Peyer's patch (tissue), 4 donors: ENCODE measurements around the gene MTA3. TPM values are rescaled to one million over a fixed set of nuclear protein-coding genes. Genes with fewer than 3 reads are reported as not detected.

Source experiments
- DNase-seq, 3 donors: peaks; one replicate each; pipeline ENCODE4 v3.0.0-alpha.2; 2017 to 2019
- H3K27ac ChIP-seq, 4 donors: fragments of 200-600 bp; sonication (generic); one replicate each; pipeline ENCODE4 v1.5.1; 2016 to 2019
- H3K27me3 ChIP-seq, 2 donors: fragments of 200-600 bp; sonication (generic); one replicate each; pipeline ENCODE4 v1.5.1; 2019
- H3K36me3 ChIP-seq, 3 donors: fragments of 200-600 bp; sonication (generic); one replicate each; pipeline ENCODE4 v1.5.1; 2016 to 2019
- H3K4me1 ChIP-seq, 4 donors: fragments of 200-600 bp; sonication (generic); one replicate each; pipeline ENCODE4 v1.5.1; 2016 to 2019
- H3K4me3 ChIP-seq, 4 donors: fragments of 200-600 bp; sonication (generic); 1 replicate in 3 of 4; 2 replicates in 1 of 4; pipeline ENCODE4 v1.5.1; 2016 to 2019; ENCODE audit warnings: mild to moderate bottlenecking in 1 of 4
- H3K9me3 ChIP-seq, 4 donors: fragments of 200-600 bp; sonication (generic); one replicate each; pipeline ENCODE4 v1.5.1; 2016 to 2019; ENCODE audit warnings: mild to moderate bottlenecking in 1 of 4
- POLR2A ChIP-seq, 2 donors: fragments of 450-650 bp; IDR thresholded peaks; one replicate each; pipeline ENCODE4 v1.5.1; 2017; ENCODE audit warnings: antibody characterized with exemption in 2 of 2, mild to moderate bottlenecking in 2 of 2, moderate library complexity in 2 of 2
- total RNA-seq, 4 donors: library from RNA; depleted of rRNA; stranded (reverse); fragments of >200 nt; gene quantifications; one replicate each; pipeline ENCODE4 v1.1.0, GENCODE V29; 2016
- TF ChIP-seq, protein P1 (sequence below), 6 experiments: fragments of 450-650 bp in 4 of 6; fragments of 200-600 bp in 2 of 6; sonication (generic) in 1 of 6; IDR thresholded peaks; one replicate each; pipeline ENCODE4 v1.5.1; 2017 to 2019; ENCODE audit warnings: antibody characterized with exemption in 6 of 6, mild to moderate bottlenecking in 3 of 6, moderate library complexity in 1 of 6

The MTA3 gene
- total RNA-seq, 4 donors from 2014 or later, result 20.0 to 87.5 (median 34.2) TPM

DNA sequence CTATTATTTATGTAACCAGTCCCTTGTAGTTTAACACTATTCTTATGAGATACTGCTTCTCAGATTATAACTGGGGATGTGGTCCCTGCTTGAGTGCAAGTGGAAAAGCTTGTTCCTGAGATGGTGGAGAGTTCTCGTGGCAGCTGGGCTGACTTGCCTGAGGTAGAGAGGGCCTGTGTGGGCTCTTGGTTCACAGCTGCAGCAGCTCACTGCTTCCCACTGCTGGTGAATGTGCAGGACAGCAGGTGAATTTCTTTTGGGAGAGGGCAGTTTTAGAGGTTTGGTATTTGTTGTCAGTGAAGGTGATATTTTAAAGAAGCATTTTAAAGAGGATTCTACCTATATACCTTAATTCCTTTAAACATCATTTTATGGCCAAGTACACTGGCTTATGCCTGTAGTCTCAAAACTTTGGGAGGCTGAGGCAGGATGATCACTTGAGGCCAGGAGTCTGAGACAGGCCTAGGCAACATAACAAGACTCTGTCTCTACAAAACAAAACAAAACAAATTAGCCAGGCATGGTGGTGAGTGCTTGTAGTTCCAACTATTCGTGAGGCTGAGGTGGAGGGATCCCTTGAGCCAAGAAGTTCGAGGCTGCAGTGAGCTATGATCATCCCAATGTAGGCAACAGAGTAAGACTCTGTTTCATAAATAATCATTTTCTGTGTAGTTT, 94.8 kb downstream of the MTA3 start:
- no peak for TF ChIP-seq POLR2A (IDR thresholded peaks at IDR 0.05)
- TF ChIP-seq, protein P1, sequence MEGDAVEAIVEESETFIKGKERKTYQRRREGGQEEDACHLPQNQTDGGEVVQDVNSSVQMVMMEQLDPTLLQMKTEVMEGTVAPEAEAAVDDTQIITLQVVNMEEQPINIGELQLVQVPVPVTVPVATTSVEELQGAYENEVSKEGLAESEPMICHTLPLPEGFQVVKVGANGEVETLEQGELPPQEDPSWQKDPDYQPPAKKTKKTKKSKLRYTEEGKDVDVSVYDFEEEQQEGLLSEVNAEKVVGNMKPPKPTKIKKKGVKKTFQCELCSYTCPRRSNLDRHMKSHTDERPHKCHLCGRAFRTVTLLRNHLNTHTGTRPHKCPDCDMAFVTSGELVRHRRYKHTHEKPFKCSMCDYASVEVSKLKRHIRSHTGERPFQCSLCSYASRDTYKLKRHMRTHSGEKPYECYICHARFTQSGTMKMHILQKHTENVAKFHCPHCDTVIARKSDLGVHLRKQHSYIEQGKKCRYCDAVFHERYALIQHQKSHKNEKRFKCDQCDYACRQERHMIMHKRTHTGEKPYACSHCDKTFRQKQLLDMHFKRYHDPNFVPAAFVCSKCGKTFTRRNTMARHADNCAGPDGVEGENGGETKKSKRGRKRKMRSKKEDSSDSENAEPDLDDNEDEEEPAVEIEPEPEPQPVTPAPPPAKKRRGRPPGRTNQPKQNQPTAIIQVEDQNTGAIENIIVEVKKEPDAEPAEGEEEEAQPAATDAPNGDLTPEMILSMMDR (IDR thresholded peaks at IDR 0.05), result peak; percentile 80 to 96 (median 94)
- peaks cover 0 to 10% (median 0%) of the 10 kb centered on the region in 3 donors for H3K36me3 ChIP-seq
- peak; percentile 55 to 75 (median 56) for DNase-seq
- H3K27me3 ChIP-seq, result no peaks in the 10 kb centered on the region
- no peak overlapping the region for H3K4me3 ChIP-seq
- no peaks in the 10 kb centered on the region for H3K4me1 ChIP-seq
- no peaks in the 10 kb centered on the region for H3K9me3 ChIP-seq
- H3K27ac ChIP-seq, result no peak overlapping the region

DNA sequence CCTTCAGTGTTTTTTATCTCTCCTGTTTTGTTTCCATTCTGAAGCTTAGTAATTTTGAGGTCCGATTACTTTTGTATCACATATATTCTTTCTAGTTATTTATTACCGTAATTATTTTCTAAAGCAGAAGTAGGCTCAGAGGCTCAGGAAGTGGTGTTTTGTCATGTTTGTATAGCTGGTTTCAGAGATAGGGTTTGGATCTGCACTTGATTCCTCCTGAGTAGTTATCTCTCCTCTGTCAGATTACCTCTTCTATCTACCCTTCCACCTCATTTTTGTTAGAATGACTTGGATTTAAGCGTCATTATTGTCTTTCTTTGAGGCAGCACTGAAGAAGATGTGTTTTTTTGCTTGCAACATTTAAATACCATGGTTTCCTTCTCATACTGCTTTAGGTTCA, 95.4 kb downstream of the MTA3 start:
- H3K36me3 ChIP-seq, result peaks cover 0 to 10% (median 0%) of the 10 kb centered on the region in 3 donors
- no peak overlapping the region for H3K4me3 ChIP-seq
- TF ChIP-seq, protein P1 (IDR thresholded peaks at IDR 0.05), result no peak
- no peak for TF ChIP-seq POLR2A (IDR thresholded peaks at IDR 0.05)
- no peak for DNase-seq
- H3K4me1 ChIP-seq, result no peaks in the 10 kb centered on the region
- H3K27ac ChIP-seq, result no peak overlapping the region
- no peaks in the 10 kb centered on the region for H3K9me3 ChIP-seq
- no peaks in the 10 kb centered on the region for H3K27me3 ChIP-seq

DNA sequence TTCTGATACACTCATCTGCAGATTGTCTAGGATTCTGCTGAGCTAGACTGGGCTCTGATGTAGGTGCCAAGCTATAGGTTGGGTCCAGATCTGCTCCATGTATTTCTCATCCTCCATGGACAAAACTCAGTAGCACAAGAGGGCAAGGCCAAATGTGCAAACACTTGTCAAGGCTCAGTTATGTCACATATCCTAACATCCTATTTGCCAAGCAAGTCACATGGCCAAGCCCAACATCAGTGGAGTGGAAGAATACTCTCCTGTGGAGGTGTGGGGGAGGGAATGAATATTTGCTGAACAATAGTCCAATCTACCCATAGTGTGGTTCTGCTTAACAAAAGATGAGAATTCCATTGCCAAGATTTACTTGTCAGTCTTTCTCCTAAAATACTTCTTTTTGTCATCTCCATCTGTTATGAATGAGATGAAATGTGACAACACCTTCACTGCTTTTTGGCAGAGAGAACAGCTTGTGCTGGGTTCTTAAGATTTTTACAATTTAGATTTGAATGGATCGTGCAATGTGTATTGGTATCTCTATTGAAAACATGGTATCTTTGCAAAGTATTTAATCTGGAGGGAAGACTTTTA, 105.7 kb downstream of the MTA3 start:
- H3K4me3 ChIP-seq, result no peak overlapping the region
- TF ChIP-seq, protein P1 (IDR thresholded peaks at IDR 0.05), result no peak
- TF ChIP-seq POLR2A (IDR thresholded peaks at IDR 0.05), result no peak
- no peaks in the 10 kb centered on the region for H3K36me3 ChIP-seq
- DNase-seq, result no peak
- no peaks in the 10 kb centered on the region for H3K4me1 ChIP-seq
- no peaks in the 10 kb centered on the region for H3K9me3 ChIP-seq
- H3K27me3 ChIP-seq, result no peaks in the 10 kb centered on the region
- H3K27ac ChIP-seq, result no peak overlapping the region

DNA sequence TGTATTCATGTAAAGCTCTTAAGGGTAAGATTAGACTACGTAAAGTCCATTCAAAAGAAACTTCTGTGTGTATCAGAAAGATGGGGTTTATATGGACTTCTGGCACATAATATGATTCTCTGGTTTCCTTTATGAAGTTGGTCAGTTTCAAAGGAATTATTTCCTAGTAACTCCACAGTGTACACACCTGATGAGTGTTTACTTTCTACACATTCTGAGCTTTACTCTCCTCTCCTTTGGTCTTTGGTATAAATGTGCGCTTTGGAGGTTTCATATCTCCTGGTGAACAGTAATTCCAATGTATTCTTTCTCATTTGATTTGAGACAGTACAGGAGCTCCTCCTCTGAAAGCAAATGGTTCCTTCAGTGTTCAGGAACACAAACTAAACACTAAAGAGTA, 107.4 kb downstream of the MTA3 start:
- Histone ChIP-seq H3K36me3 (no peaks in the 10 kb centered on the region), H3K9me3 (no peaks in the 10 kb centered on the region)
- TF ChIP-seq, protein P1 (IDR thresholded peaks at IDR 0.05), result no peak
- TF ChIP-seq POLR2A (IDR thresholded peaks at IDR 0.05), result no peak

DNA sequence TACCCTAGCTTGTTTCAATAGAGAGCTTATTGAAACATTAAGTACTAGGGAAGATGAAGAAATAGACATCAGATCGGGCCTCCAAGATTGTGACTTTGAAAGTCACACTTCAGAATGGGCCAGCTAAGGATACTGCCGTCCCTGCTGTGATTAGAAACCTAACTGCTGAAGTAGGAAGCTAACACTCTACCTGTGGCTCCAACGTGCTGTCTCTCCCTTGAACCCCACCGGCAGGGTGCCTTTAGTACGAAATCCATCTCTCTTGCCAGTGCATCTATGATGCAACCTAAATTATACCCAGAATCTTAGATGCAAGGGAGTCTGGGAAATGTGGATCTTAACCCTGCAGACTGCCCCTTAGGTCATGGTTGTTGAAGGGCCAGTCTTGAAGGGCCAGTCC, 116.9 kb downstream of the MTA3 start:
- Histone ChIP-seq H3K27ac (no peak overlapping the region), H3K4me1 (no peaks in the 10 kb centered on the region), H3K4me3 (no peak overlapping the region), H3K36me3 (peaks cover 0 to 10% (median 0%) of the 10 kb centered on the region in 3 donors), H3K9me3 (no peaks in the 10 kb centered on the region), H3K27me3 (no peaks in the 10 kb centered on the region)
- TF ChIP-seq, protein P1 (IDR thresholded peaks at IDR 0.05), result no peak
- no peak for TF ChIP-seq POLR2A (IDR thresholded peaks at IDR 0.05)
- no peak for DNase-seq

More for the DNA sequence above, 107.4 kb downstream of the MTA3 start:
- DNase-seq, result no peak
- Histone ChIP-seq H3K27me3 (no peaks in the 10 kb centered on the region), H3K4me3 (no peak overlapping the region), H3K4me1 (no peaks in the 10 kb centered on the region), H3K27ac (no peak overlapping the region)
